HG03558 (cell line): ENCODE data around the gene CCL26.
"Not testable (repeated sequence)": the region's sequence is repeated elsewhere in the genome, so short reads cannot be mapped to it uniquely, and the experiment has no call there.

Experiments
- ATAC-seq: cut with Tn5 transposase; IDR thresholded peaks from one replicate; pipeline ENCODE4 v1.9.1; 2021; ENCODE audit warnings: moderate number of reproducible peaks; ENCODE audit not compliant: unreplicated experiment; ENCODE audit errors: extremely low read depth

The CCL26 gene

GRCh38 chr7:75793676-75794075 lies 21.7 kb upstream of the CCL26 start:
- ATAC-seq, result no peak

- not testable (repeated sequence) for ATAC-seq
Observed at GRCh38 chr7:75792567-75792966, 20.6 kb upstream of the CCL26 start.

DNA sequence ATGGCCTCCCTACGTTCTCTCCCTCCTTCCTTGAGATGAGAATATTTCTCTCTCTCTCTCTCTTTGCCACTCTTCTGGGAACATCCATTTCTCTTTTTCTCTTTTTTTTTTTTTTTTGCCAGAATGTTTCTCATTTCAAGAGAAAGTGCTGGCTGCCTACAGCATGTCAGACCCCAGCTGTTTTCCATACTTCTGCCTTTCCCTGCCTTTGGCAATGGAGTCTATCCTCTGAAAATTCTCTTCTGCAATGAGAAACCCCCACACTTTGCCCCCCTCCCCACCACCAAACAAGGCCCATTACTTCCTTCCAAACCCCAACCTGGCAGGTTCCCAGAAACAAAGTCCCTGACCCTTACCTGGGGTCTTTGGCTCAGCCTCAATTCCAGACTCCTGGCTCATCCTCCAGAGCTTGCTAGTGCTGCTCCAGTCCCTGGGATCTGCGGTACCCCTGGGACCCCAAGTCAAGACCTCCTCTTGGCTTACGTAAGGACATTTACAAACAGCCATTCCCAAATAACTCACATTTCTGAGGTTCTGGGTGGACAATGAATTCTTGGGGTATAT lies 17.4 kb upstream of the CCL26 start:
- no peak for ATAC-seq

DNA sequence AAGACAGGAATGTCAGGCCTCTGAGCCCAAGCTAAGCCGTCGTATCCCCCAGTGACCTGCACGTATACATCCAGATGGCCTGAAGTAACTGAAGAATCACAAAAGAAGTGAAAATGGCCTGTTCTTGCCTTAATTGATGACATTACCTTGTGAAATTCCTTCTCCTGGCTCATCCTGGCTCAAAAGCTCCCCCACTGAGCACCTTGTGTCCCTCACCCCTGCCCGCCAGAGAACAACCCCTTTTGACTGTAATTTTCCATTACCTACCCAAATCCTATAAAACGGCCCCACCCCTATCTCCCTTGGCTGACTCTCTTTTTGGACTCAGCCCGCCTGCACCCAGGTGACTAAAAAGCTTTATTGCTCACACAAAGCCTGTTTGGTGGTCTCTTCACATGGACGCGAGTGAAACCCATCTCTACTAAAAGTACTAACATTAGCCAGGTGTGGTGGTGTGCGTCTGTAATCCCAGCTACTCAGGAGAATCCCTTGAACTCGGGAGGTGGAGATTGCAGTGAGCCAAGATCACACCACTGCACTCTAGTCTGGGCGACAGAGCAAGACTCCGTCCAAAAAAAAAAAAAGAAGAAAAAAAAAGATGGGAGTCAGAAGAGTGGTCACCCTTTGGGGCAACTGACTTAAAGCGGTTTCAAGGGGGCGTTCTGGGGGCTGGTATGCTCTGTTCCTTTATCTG lies 16.3 kb upstream of the CCL26 start:
- ATAC-seq, result not testable (repeated sequence)

DNA sequence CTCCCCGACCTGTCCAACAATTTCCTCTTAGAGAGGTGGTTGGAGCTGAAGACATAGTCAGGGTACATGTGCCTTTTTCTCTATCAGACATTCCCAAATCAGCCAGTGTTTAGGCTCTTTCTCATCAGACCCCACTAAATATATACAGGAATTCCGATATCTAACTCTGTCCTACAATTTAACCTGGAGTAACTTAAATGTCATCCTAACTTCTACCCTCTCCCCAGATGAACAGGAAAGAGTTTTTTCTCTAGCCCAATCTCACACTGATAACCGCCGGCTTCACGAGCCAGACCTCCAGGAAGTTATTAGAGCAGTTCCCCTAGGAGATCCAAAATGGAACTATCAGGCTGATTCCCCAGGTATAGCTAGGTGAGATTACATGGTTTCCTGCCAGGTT lies 11.0 kb upstream of the CCL26 start:
- not testable (repeated sequence) for ATAC-seq

- ATAC-seq, result not testable (repeated sequence)
Observed at GRCh38 chr7:75780647-75781273, 8.7 kb upstream of the CCL26 start.

GRCh38 chr7:75779516-75779915 lies 7.5 kb upstream of the CCL26 start:
- ATAC-seq, result not testable (repeated sequence)

- not testable (repeated sequence) for ATAC-seq
Observed at GRCh38 chr7:75779035-75779434, 7.0 kb upstream of the CCL26 start.

- ATAC-seq, result no peak
Observed at GRCh38 chr7:75776295-75776971, 4.4 kb upstream of the CCL26 start.

- ATAC-seq, result not testable (repeated sequence)
Observed at GRCh38 chr7:75773958-75774357, 1.9 kb upstream of the CCL26 start.

- ATAC-seq, result no peak
Observed at GRCh38 chr7:75771224-75771623, 787 bp downstream of the CCL26 start.

- ATAC-seq, result no peak
Observed at GRCh38 chr7:75762350-75762917, 9.6 kb downstream of the CCL26 start.

- ATAC-seq, result not testable (repeated sequence)
Observed at GRCh38 chr7:75761801-75762200, 10.2 kb downstream of the CCL26 start.

DNA sequence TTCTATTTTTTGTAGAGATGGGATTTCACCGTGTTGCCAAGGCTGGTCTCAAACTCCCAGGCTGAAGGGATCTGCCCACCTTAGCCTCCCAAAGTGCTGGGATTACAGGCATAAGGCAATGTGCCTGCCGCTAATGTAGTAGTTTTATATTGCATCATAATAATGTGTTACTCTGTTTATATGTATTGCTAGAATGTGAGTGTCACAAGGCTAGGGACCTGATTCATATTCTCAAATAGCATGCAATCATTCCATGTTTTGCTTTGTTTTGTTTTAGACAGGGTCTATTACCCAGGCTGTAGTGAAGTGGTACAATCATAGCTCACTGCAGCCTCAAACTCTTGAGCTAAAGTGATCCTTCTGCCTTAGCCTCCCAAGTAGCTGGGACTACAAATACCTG lies 13.5 kb downstream of the CCL26 start:
- ATAC-seq, result no peak

- no peak for ATAC-seq
Observed at GRCh38 chr7:75757860-75758259, 14.2 kb downstream of the CCL26 start.

- no peak for ATAC-seq
Observed at GRCh38 chr7:75756991-75757676, 14.9 kb downstream of the CCL26 start.

DNA sequence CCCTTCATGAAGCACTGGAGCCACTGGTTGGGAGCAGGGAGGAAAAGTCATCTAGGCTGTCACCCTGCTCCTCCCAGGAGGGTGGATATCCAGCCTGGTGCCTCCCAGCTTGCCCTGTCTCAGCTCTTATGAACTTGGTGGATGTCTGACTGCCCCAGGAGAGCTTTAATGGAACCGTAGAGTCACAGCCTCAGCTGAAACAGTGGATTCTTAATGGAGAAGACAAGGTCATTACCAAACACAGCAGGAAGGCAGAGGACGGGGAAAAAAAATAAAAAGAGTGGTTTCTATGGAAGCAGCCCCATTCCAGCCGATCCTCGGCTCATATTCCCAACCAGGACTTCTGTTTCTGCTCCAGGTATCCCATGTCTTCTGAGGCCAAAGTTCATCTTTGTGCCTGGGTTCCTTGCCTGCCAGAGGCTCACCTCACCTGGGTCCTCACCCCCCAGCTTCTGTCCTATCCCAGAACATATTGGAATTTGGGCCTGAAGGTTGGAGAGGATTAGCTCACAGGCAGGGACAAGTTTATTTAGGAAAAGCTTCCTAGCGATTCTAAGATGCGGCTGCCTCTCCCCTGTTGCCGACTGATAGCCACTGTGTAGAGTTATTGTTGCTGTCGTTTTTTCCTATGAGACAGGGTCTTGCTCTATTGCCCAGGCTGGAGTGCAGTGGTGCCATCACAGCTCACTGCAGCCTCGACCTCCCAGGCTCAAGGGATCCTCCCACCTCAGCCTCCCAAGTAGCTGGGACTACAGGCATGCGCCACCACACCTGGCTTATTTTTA lies 15.6 kb downstream of the CCL26 start:
- ATAC-seq, result no peak

GRCh38 chr7:75743455-75743859 lies 28.6 kb downstream of the CCL26 start:
- no peak for ATAC-seq

DNA sequence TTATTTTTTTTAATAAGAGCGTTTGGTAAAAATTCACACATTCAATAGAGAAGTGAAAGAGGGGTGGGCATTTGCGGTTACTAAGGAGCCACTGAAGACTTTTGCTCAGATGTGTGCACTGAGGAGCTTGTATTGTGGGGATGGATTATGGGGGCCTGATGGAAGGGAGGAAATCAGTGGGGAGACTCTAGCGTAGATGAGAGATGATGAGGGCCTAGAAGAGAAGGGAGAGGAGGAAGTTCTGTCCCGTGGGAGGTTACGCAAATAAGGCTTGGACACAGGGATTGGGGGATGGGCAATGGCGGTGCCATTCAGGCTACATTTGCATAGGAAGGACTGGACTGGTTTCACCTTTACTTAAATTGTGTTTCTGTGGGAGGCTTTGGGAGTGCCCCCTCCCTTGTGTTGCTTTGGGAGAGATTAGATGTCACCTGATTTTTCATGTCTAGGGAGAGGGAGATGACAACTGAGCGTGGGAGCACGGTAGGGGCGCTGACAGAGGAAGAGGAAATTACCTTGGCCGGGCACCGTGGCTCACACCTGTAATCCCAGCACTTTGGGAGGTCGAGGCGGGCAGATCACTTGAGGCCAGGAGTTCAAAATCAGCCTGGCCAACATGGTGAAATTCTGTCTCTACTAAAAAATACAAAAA lies 31.0 kb downstream of the CCL26 start:
- no peak for ATAC-seq
